Measurements from ENCODE around the gene FSTL4. TPM values are rescaled to one million over a fixed set of nuclear protein-coding genes. Genes with fewer than 3 reads are reported as not detected.

FSTL4 gene
- total and polyA plus RNA-seq, 2 of the 13 experiments (the other 11 are each of a cell fraction or from before 2014, with no cell fraction given): 2.1 to 3.0 TPM

- Histone ChIP-seq H3K36me3 (replicated peaks in 1 of 2; ENCODE audit: control insufficient read depth in 1 of 2, insufficient read depth in 2 of 2, low read length in 2 of 2) (no peaks in the 10 kb centered on the region), H2AFZ (ENCODE audit: low read length) (no peak overlapping the region)
- POLR2A ChIA-PET: no interaction called here
Measured at GRCh38 chr5:133278317-133278716, 334.0 kb downstream of the FSTL4 start.

More at GRCh38 chr5:133278317-133278716, 334.0 kb downstream of the FSTL4 start:
- intact Hi-C loops (cut with micrococcal nuclease; ENCODE audit: unreplicated experiment) (no loop called here), in situ Hi-C loops (cut with HindIII; ENCODE audit: extremely low pct_ligation_motif_present, low pct_unique_long_range_greater_than_20kb) (no loop called here)
- H3K4me2 ChIP-seq (ENCODE audit: low read depth, low read length): no peak overlapping the region
- peaks cover 0 to 30% of the 10 kb centered on the region in 2 experiments; a peak in 3 of 5 replicates for H3K27me3 ChIP-seq (ENCODE audit: control insufficient read depth in 1 of 2, insufficient read depth in 2 of 2, low read length in 2 of 2)
- no peak overlapping the region for H3K27ac ChIP-seq (ENCODE audit: extremely low read length, insufficient read depth, low read length)
- FAIRE-seq (no peak), DNase-seq (ENCODE audit: low spot score) (no peak), ATAC-seq (no peak)
- 0% methylated on average over 3 of the region's 4 CpGs for WGBS (ENCODE audit: low lambda C conversion rate)
- no TSS peak for BruUV-seq (replicated peaks)
- no peaks in the 10 kb centered on the region for H3K9me3 ChIP-seq (ENCODE audit: low read length)
- H3K4me3 ChIP-seq (replicated peaks in 1 of 3; ENCODE audit: insufficient read depth in 1 of 3, low read depth in 2 of 3, low read length in 3 of 3): no peak overlapping the region
- H4K20me1 ChIP-seq (ENCODE audit: insufficient read depth, low read length): no peaks in the 10 kb centered on the region
- CTCF ChIA-PET (ENCODE audit: low intra/inter-chr PET ratio, low total read pairs): no interaction called here
- no peak overlapping the region for H3K9ac ChIP-seq (ENCODE audit: insufficient read depth, low read depth, low read length)
- no peaks in the 10 kb centered on the region for H3K79me2 ChIP-seq (ENCODE audit: insufficient read depth, low read length)
- no peak for TF ChIP-seq ZNF460 (CRISPR knock-in tag; IDR thresholded peaks at IDR 0.05; ENCODE audit: borderline replicate concordance)
- TF ChIP-seq NR2F2 (IDR thresholded peaks at IDR 0.05; ENCODE audit: borderline replicate concordance, low read depth): no peak
- TF ChIP-seq ZNF513 (CRISPR knock-in tag; conservative IDR thresholded peaks at IDR 0.05): no peak
- no peak for TF ChIP-seq ZNF780A (CRISPR knock-in tag; IDR thresholded peaks at IDR 0.05)
- no peak for TF ChIP-seq ZNF224 (CRISPR knock-in tag; IDR thresholded peaks at IDR 0.05)
- TF ChIP-seq SETDB1 (CRISPR knock-in tag; IDR thresholded peaks at IDR 0.05; ENCODE audit: borderline replicate concordance): no peak
- TF ChIP-seq BCL6 (CRISPR knock-in tag; IDR thresholded peaks at IDR 0.05): no peak
- TF ChIP-seq ZNF674 (CRISPR knock-in tag; IDR thresholded peaks at IDR 0.05; ENCODE audit: low read depth): no peak
- TF ChIP-seq ZNF282 (IDR thresholded peaks at IDR 0.05; ENCODE audit: partially characterized antibody): no peak
- TF ChIP-seq MAFG (CRISPR knock-in tag; IDR thresholded peaks at IDR 0.05): no peak
- TF ChIP-seq ZSCAN21 (CRISPR knock-in tag; IDR thresholded peaks at IDR 0.05; ENCODE audit: borderline replicate concordance): no peak
- TF ChIP-seq ZNF335 (CRISPR knock-in tag; IDR thresholded peaks at IDR 0.05): no peak
- no peak for TF ChIP-seq STAT6 (CRISPR knock-in tag; IDR thresholded peaks at IDR 0.05; ENCODE audit: borderline replicate concordance)
- no peak for TF ChIP-seq ADNP (CRISPR knock-in tag; IDR thresholded peaks at IDR 0.05)
- TF ChIP-seq ZFP36L1 (CRISPR knock-in tag; IDR thresholded peaks at IDR 0.05): no peak
- TF ChIP-seq PCBP2 (optimal IDR thresholded peaks at IDR 0.05; ENCODE audit: low read depth, low read length, poor library complexity, severe bottlenecking): no peak
- TF ChIP-seq HNRNPLL (IDR thresholded peaks at IDR 0.05; ENCODE audit: low read depth, low read length, poor library complexity, severe bottlenecking): no peak
- no peak for TF ChIP-seq ZSCAN31 (CRISPR knock-in tag; IDR thresholded peaks at IDR 0.05; ENCODE audit: low read depth)
- no peak for TF ChIP-seq ZNF121 (CRISPR knock-in tag; IDR thresholded peaks at IDR 0.05)
- peaks cover 26% of the 10 kb centered on the region for H3K4me1 ChIP-seq (ENCODE audit: insufficient read depth, low read length)

All from HepG2 (cell line).